Gastroesophageal sphincter (tissue), 4 donors: ENCODE measurements around the gene CLCN1. TPM values are rescaled to one million over a fixed set of nuclear protein-coding genes. Genes with fewer than 3 reads are reported as not detected.
A peak's percentile ranks its signal among the peaks of the same experiment; 100 is the strongest.

ENCODE experiments used
- ATAC-seq: fragments of 150-250 bp; one replicate; pipeline ENCODE4 v1.9.1; 2016; ENCODE audit warnings: mild to moderate bottlenecking, moderate library complexity
- H3K27ac ChIP-seq, 4 donors: fragments of 200-600 bp; sonication (generic) in 3 of 4; 1 replicate in 3 of 4; 2 replicates in 1 of 4; pipeline ENCODE4 v1.5.1; 2016 to 2019
- H3K27me3 ChIP-seq: fragments of 200-600 bp; sonication (generic); one replicate; pipeline ENCODE4 v1.5.1; 2019
- H3K36me3 ChIP-seq, 2 donors: fragments of 200-600 bp; sonication (generic); one replicate each; pipeline ENCODE4 v1.5.1; 2019; ENCODE audit warnings: control low read depth in 1 of 2
- H3K4me1 ChIP-seq, 3 donors: fragments of 200-600 bp; sonication (generic); 1 replicate in 2 of 3; 2 replicates in 1 of 3; pipeline ENCODE4 v1.5.1; 2016 to 2019; ENCODE audit warnings: control low read depth in 2 of 3
- H3K4me3 ChIP-seq, 2 donors: fragments of 200-600 bp; sonication (generic); one replicate each; pipeline ENCODE4 v1.5.1; 2019; ENCODE audit warnings: mild to moderate bottlenecking in 1 of 2, moderate library complexity in 1 of 2
- H3K9me3 ChIP-seq, 3 donors: fragments of 200-600 bp; sonication (generic); one replicate each; pipeline ENCODE4 v1.5.1; 2017 to 2019; ENCODE audit warnings: control low read depth in 2 of 3
- CTCF ChIP-seq, 4 experiments: fragments of 200-600 bp in 2 of 4; fragments of 450-650 bp in 2 of 4; sonication (generic) in 1 of 4; IDR thresholded peaks; one replicate each; pipeline ENCODE4 v1.5.1; 2017 to 2019; ENCODE audit warnings: antibody characterized with exemption in 4 of 4, mild to moderate bottlenecking in 2 of 4, moderate library complexity in 2 of 4
- EP300 ChIP-seq: sonication (generic); formaldehyde crosslinking; IDR thresholded peaks from one replicate; pipeline ENCODE4 v1.6.1; 2017; ENCODE audit warnings: antibody characterized with exemption, mild to moderate bottlenecking
- POLR2A ChIP-seq, 2 donors: fragments of 450-650 bp; IDR thresholded peaks; one replicate each; pipeline ENCODE4 v1.6.1; 2017; ENCODE audit warnings: antibody characterized with exemption in 2 of 2, mild to moderate bottlenecking in 2 of 2, moderate library complexity in 1 of 2
- POLR2AphosphoS5 ChIP-seq: sonication (generic); formaldehyde crosslinking; IDR thresholded peaks from one replicate; pipeline ENCODE4 v1.6.1; 2017; ENCODE audit warnings: antibody characterized with exemption
- WGBS, 2 donors: methylation state at CpG; one replicate each; pipeline ENCODE4 v1.1.5; 2018; ENCODE audit warnings: low coverage in 1 of 2; 5-methylcytosine and 5-hydroxymethylcytosine counted together
- total RNA-seq, 4 donors: library from RNA; depleted of rRNA; stranded (reverse); fragments of >200 nt; gene quantifications; one replicate each; pipeline ENCODE4 v1.1.0, GENCODE V29; 2016

CLCN1 gene
- total RNA-seq, 4 donors from 2014 or later: not detected

- ATAC-seq: no peak
- TF ChIP-seq CTCF (IDR thresholded peaks at IDR 0.05) (no peak), POLR2A (IDR thresholded peaks at IDR 0.05) (no peak), POLR2AphosphoS5 (no peak), EP300 (no peak)
- Histone ChIP-seq H3K27me3 (peaks cover 63% of the 10 kb centered on the region), H3K4me1 (peaks cover 0 to 20% (median 8%) of the 10 kb centered on the region in 3 donors), H3K36me3 (no peaks in the 10 kb centered on the region), H3K4me3 (no peak overlapping the region), H3K9me3 (no peaks in the 10 kb centered on the region), H3K27ac (no peak overlapping the region)
- 42 to 48% methylated on average over 10 to 18 of the region's 19 CpGs for whole genome bisulfite sequencing, 2 donors
Measured at GRCh38 chr7:143360788-143361551, 45.1 kb downstream of the CLCN1 start.

GRCh38 chr7:143361552-143362130 is 45.7 kb downstream of the CLCN1 start:
- peak overlapping the region in 1 of 4 donors; percentile 33 for H3K27ac ChIP-seq
- no peak for ATAC-seq

GRCh38 chr7:143362131-143363015 is 46.5 kb downstream of the CLCN1 start, which contains the start of gene FAM131B:
FAM131B (minus strand) TSS chr7:143362713; CDS start chr7:143362603, 110 bp downstream.
- WGBS, 2 donors: 1% methylated on average over 12 to 28 of the region's 112 CpGs
- TF ChIP-seq EP300 (no peak), POLR2AphosphoS5 (no peak), POLR2A (IDR thresholded peaks at IDR 0.05) (no peak), CTCF (IDR thresholded peaks at IDR 0.05) (no peak)
- peak; percentile 66 for ATAC-seq

More at GRCh38 chr7:143361552-143362130, 45.7 kb downstream of the CLCN1 start:
- WGBS, 2 donors: 3 to 6% methylated on average over 15 to 17 of the region's 46 CpGs
- TF ChIP-seq CTCF (IDR thresholded peaks at IDR 0.05): no peak
- no peak for TF ChIP-seq POLR2A (IDR thresholded peaks at IDR 0.05)
- TF ChIP-seq POLR2AphosphoS5: no peak
- TF ChIP-seq EP300: no peak
- Histone ChIP-seq H3K4me1 (peaks cover 0 to 20% (median 8%) of the 10 kb centered on the region in 3 donors), H3K27me3 (peaks cover 58% of the 10 kb centered on the region), H3K9me3 (no peaks in the 10 kb centered on the region), H3K36me3 (no peaks in the 10 kb centered on the region), H3K4me3 (peak overlapping the region; percentile 39 to 72)

GRCh38 chr7:143363016-143363937 is 47.4 kb downstream of the CLCN1 start:
- Histone ChIP-seq H3K36me3 (no peaks in the 10 kb centered on the region), H3K4me1 (peaks cover 0 to 20% (median 8%) of the 10 kb centered on the region in 3 donors), H3K27ac (no peak overlapping the region), H3K27me3 (peaks cover 61% of the 10 kb centered on the region), H3K4me3 (peak overlapping the region in 1 of 2 donors; percentile 72), H3K9me3 (no peaks in the 10 kb centered on the region)
- WGBS, 2 donors: 83 to 84% methylated on average over 2 to 6 of the region's 19 CpGs
- TF ChIP-seq CTCF (IDR thresholded peaks at IDR 0.05) (no peak), POLR2AphosphoS5 (no peak), POLR2A (IDR thresholded peaks at IDR 0.05) (no peak), EP300 (no peak)
- ATAC-seq: no peak

More at GRCh38 chr7:143362131-143363015, 46.5 kb downstream of the CLCN1 start, which contains the start of gene FAM131B:
- peak within 1 kb of the TSS in 1 of 4 donors; percentile 33 for H3K27ac ChIP-seq
- peaks cover 0 to 20% (median 8%) of the 10 kb centered on the region in 3 donors for H3K4me1 ChIP-seq
- peaks cover 61% of the 10 kb centered on the region for H3K27me3 ChIP-seq
- no peaks in the 10 kb centered on the region for H3K9me3 ChIP-seq
- H3K4me3 ChIP-seq: peak within 1 kb of the TSS; percentile 39 to 72
- H3K36me3 ChIP-seq: no peaks in the 10 kb centered on the region
